ENCODE results near the gene C10orf90.

C10orf90 gene

DNA sequence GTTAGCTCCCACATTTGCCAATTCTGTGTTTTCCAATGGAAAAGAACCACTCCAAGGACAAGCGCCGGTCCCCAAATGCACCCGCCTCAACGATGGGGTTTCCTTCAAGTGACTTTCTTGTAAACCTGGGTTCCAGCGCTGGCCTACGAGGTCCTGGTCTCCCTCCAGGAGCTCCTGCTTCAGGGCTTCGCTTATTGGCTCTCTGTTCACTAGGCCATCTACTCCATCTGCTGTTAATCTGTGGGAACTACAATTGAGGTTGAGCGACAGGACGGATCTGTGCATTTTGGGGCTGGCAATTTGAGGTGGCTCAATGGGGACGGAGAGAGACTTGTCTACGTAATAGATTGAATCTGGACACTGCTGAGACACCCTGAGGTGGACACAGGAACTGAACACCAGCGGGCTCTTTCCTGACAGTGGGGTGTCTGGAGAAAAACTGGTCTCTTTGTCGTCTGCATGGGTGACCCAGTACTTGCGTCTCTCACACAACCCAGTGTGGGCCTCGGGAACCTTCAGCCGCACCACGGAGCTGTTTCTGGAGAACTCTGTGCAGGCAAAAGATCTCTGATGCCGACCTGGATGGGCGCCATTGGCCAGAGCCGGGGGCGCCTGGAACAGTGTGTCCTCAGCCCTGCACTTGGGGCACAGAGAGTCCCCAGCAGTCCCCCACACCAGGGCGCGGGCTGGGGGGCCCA, 166.3 kb downstream of the C10orf90 start:
- peak; percentile 32 for DNase-seq (ENCODE audit: extremely low read depth, low read depth)
- TF ChIP-seq CTCF (IDR thresholded peaks at IDR 0.05; ENCODE audit: low read depth, low read length) = peak; percentile 81

GRCh38 chr10:126503392-126504062, 167.0 kb downstream of the C10orf90 start:
- no peak for TF ChIP-seq CTCF (IDR thresholded peaks at IDR 0.05; ENCODE audit: low read depth, low read length)
- no peak for DNase-seq (ENCODE audit: extremely low read depth, low read depth)

- DNase-seq (ENCODE audit: extremely low read depth, low read depth) = no peak
- no peak for TF ChIP-seq CTCF (IDR thresholded peaks at IDR 0.05; ENCODE audit: low read depth, low read length)
Measured at GRCh38 chr10:126502441-126502840, 168.1 kb downstream of the C10orf90 start.

DNA sequence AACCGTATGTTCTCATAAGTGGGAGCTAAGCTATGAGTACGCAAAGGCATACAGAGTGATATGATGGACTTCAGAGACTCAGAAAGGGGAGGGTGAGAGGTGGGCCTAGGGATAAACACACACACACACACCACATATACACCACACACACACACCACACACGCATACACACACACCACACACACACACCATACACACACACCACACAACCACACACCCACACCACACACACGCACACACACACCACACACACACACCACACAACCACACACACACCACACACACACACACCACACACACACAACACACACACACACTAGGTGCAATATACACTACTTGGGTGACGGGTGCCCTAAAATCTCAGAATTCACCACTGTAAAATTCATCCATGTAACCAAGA, 168.7 kb downstream of the C10orf90 start:
- no peak for TF ChIP-seq CTCF (IDR thresholded peaks at IDR 0.05; ENCODE audit: low read depth, low read length)
- DNase-seq (ENCODE audit: extremely low read depth, low read depth) = no peak

DNA sequence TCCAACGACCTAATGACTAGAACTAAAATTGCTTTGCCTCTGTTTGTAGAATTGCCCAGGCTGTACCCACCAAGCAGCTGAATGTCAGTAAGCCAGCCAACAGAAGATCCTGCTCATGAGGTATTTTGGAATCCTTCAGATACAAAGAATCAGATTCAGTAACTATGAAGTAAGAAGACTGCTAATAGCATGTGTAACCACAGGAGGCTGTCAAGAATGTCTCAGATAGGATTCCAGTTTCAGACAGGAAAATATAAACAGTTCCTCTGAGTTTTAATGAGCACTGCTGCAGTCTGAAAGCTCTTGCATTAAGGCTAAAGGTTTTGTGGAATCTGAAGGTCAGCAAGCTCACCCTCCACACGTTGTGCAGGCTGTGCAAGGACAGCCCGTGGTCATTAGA, 169.6 kb downstream of the C10orf90 start:
- DNase-seq (ENCODE audit: extremely low read depth, low read depth) = peak; percentile 30
- peak; percentile 10 for TF ChIP-seq CTCF (IDR thresholded peaks at IDR 0.05; ENCODE audit: low read depth, low read length)

GRCh38 chr10:126500185-126500584, 170.3 kb downstream of the C10orf90 start:
- DNase-seq (ENCODE audit: extremely low read depth, low read depth) = no peak
- TF ChIP-seq CTCF (IDR thresholded peaks at IDR 0.05; ENCODE audit: low read depth, low read length) = no peak

GRCh38 chr10:126499744-126500143, 170.7 kb downstream of the C10orf90 start:
- no peak for TF ChIP-seq CTCF (IDR thresholded peaks at IDR 0.05; ENCODE audit: low read depth, low read length)
- DNase-seq (ENCODE audit: extremely low read depth, low read depth) = no peak
